ENCODE measurements around the gene IGFBP7. TPM values are rescaled to one million over a fixed set of nuclear protein-coding genes. Genes with fewer than 3 reads are reported as not detected.
A peak's percentile ranks its signal among the peaks of the same experiment; 100 is the strongest.
"Not testable (repeated sequence)": the region's sequence is repeated elsewhere in the genome, so short reads cannot be mapped to it uniquely, and the experiment has no call there.

The IGFBP7 gene
- total and polyA plus RNA-seq, 4 experiments from 2014 or later, result not detected

- CTCF ChIA-PET (ENCODE audit: partially characterized antibody), result interaction anchor here (1.2 kb wide), 1 partner anchor 11 kb away, joined by 3 read pairs; no protein-coding TSS in a partner anchor
- H3K27ac ChIP-seq (ENCODE audit: low read depth, low read length); POLR2A ChIA-PET (ENCODE audit: partially characterized antibody); H3K4me3 ChIP-seq (ENCODE audit: low read length in 2 of 2); H3K36me3 Mint-ChIP-seq; H3K27me3 ChIP-seq (ENCODE audit: insufficient read depth, low read length); intact Hi-C loops (cut with micrococcal nuclease); H3K4me1 Mint-ChIP-seq; H3K36me3 ChIP-seq (ENCODE audit: insufficient read depth, low read length); H3K9me3 Mint-ChIP-seq; DNase-seq; H3K9me3 ChIP-seq (ENCODE audit: control insufficient read depth in 1 of 2, low read length in 2 of 2); H3K27ac Mint-ChIP-seq; H3K4me1 ChIP-seq (ENCODE audit: insufficient read depth, low read length); H3K4me3 Mint-ChIP-seq: not testable (repeated sequence)
- H3K27me3 Mint-ChIP-seq, result peaks cover 16 to 17% of the 10 kb centered on the region in 2 donors
Observed at GRCh38 chr4:57047046-57047445, 63.1 kb downstream of the IGFBP7 start.

GRCh38 chr4:57044996-57045395, 65.2 kb downstream of the IGFBP7 start:
- peaks cover 0 to 6% (median 2%) of the 10 kb centered on the region in 8 donors for H3K9me3 Mint-ChIP-seq
- intact Hi-C loops (cut with micrococcal nuclease), result no loop called here
- ChIA-PET POLR2A (ENCODE audit: partially characterized antibody) (no interaction called here), CTCF (ENCODE audit: partially characterized antibody) (interaction anchor here (0.6 kb wide), 1 partner anchor 10 kb away, joined by 3 read pairs; no protein-coding TSS in a partner anchor)
- Histone ChIP-seq H3K27me3 (ENCODE audit: insufficient read depth, low read length) (no peaks in the 10 kb centered on the region), H3K27ac (ENCODE audit: low read depth, low read length) (no peak overlapping the region), H3K36me3 (ENCODE audit: insufficient read depth, low read length) (no peaks in the 10 kb centered on the region), H3K4me1 (ENCODE audit: insufficient read depth, low read length) (no peaks in the 10 kb centered on the region), H3K9me3 (ENCODE audit: control insufficient read depth in 1 of 2, low read length in 2 of 2) (no peaks in the 10 kb centered on the region), H3K4me3 (ENCODE audit: low read length in 2 of 2) (no peak overlapping the region)
- no peak overlapping the region for H3K4me3 Mint-ChIP-seq
- peaks cover 9 to 11% of the 10 kb centered on the region in 2 donors for H3K27me3 Mint-ChIP-seq
- H3K36me3 Mint-ChIP-seq, result peaks cover 0 to 6% of the 10 kb centered on the region in 2 donors
- no peak for DNase-seq
- H3K27ac Mint-ChIP-seq, result no peak overlapping the region
- no peaks in the 10 kb centered on the region for H3K4me1 Mint-ChIP-seq

- ChIA-PET POLR2A (ENCODE audit: partially characterized antibody) (no interaction called here), CTCF (ENCODE audit: partially characterized antibody) (no interaction called here)
- Histone ChIP-seq H3K4me3 (ENCODE audit: low read length in 2 of 2) (no peak overlapping the region), H3K9me3 (ENCODE audit: control insufficient read depth in 1 of 2, low read length in 2 of 2) (no peaks in the 10 kb centered on the region), H3K4me1 (ENCODE audit: insufficient read depth, low read length) (no peaks in the 10 kb centered on the region), H3K27me3 (ENCODE audit: insufficient read depth, low read length) (no peaks in the 10 kb centered on the region), H3K27ac (ENCODE audit: low read depth, low read length) (no peak overlapping the region), H3K36me3 (ENCODE audit: insufficient read depth, low read length) (no peaks in the 10 kb centered on the region)
- H3K27ac Mint-ChIP-seq, result peak overlapping the region in 1 of 7 donors; percentile 44
- H3K4me3 Mint-ChIP-seq, result no peak overlapping the region
- intact Hi-C loops (cut with micrococcal nuclease), result no loop called here
- peaks cover 0 to 6% (median 2%) of the 10 kb centered on the region in 8 donors for H3K9me3 Mint-ChIP-seq
- H3K4me1 Mint-ChIP-seq, result no peaks in the 10 kb centered on the region
- H3K27me3 Mint-ChIP-seq, result peaks cover 7 to 13% of the 10 kb centered on the region in 2 donors
- H3K36me3 Mint-ChIP-seq, result peaks cover 0 to 6% of the 10 kb centered on the region in 2 donors
- DNase-seq, result no peak
Observed at GRCh38 chr4:57044279-57044678, 65.9 kb downstream of the IGFBP7 start.

GRCh38 chr4:57043347-57044251, 66.6 kb downstream of the IGFBP7 start:
- Histone ChIP-seq H3K27ac (ENCODE audit: low read depth, low read length) (no peak overlapping the region), H3K4me3 (ENCODE audit: low read length in 2 of 2) (no peak overlapping the region), H3K36me3 (ENCODE audit: insufficient read depth, low read length) (no peaks in the 10 kb centered on the region), H3K9me3 (ENCODE audit: control insufficient read depth in 1 of 2, low read length in 2 of 2) (no peaks in the 10 kb centered on the region), H3K27me3 (ENCODE audit: insufficient read depth, low read length) (no peaks in the 10 kb centered on the region), H3K4me1 (ENCODE audit: insufficient read depth, low read length) (no peaks in the 10 kb centered on the region)
- DNase-seq, result no peak
- intact Hi-C loops (cut with micrococcal nuclease), result no loop called here
- ChIA-PET CTCF (ENCODE audit: partially characterized antibody) (no interaction called here), POLR2A (ENCODE audit: partially characterized antibody) (no interaction called here)
- Mint-ChIP-seq H3K36me3 (peaks cover 0 to 6% of the 10 kb centered on the region in 2 donors), H3K9me3 (peaks cover 0 to 6% (median 2%) of the 10 kb centered on the region in 8 donors), H3K27me3 (peaks cover 6 to 17% of the 10 kb centered on the region in 2 donors), H3K4me1 (no peaks in the 10 kb centered on the region), H3K27ac (peak overlapping the region in 1 of 7 donors; percentile 44), H3K4me3 (no peak overlapping the region)

- Mint-ChIP-seq H3K4me1 (peaks cover 0 to 1% (median 0%) of the 10 kb centered on the region in 4 donors), H3K36me3 (peaks cover 0 to 6% of the 10 kb centered on the region in 2 donors), H3K27ac (no peak overlapping the region), H3K27me3 (peaks cover 10 to 17% of the 10 kb centered on the region in 2 donors), H3K9me3 (peaks cover 0 to 6% (median 2%) of the 10 kb centered on the region in 8 donors), H3K4me3 (no peak overlapping the region)
- POLR2A ChIA-PET (ENCODE audit: partially characterized antibody), result no interaction called here
- Histone ChIP-seq H3K27me3 (ENCODE audit: insufficient read depth, low read length) (no peaks in the 10 kb centered on the region), H3K9me3 (ENCODE audit: control insufficient read depth in 1 of 2, low read length in 2 of 2) (no peaks in the 10 kb centered on the region), H3K36me3 (ENCODE audit: insufficient read depth, low read length) (no peaks in the 10 kb centered on the region), H3K27ac (ENCODE audit: low read depth, low read length) (no peak overlapping the region), H3K4me1 (ENCODE audit: insufficient read depth, low read length) (no peaks in the 10 kb centered on the region), H3K4me3 (ENCODE audit: low read length in 2 of 2) (no peak overlapping the region)
- intact Hi-C loops (cut with micrococcal nuclease), result no loop called here
- CTCF ChIA-PET (ENCODE audit: partially characterized antibody), result no interaction called here
- DNase-seq, result no peak
Observed at GRCh38 chr4:57042711-57043169, 67.4 kb downstream of the IGFBP7 start.

GRCh38 chr4:57041020-57041419, 69.2 kb downstream of the IGFBP7 start:
- no peak overlapping the region for H3K27ac Mint-ChIP-seq
- H3K9me3 Mint-ChIP-seq, result no peaks in the 10 kb centered on the region
- Histone ChIP-seq H3K9me3 (ENCODE audit: control insufficient read depth in 1 of 2, low read length in 2 of 2) (no peaks in the 10 kb centered on the region), H3K27ac (ENCODE audit: low read depth, low read length) (no peak overlapping the region), H3K4me3 (ENCODE audit: low read length in 2 of 2) (no peak overlapping the region), H3K36me3 (ENCODE audit: insufficient read depth, low read length) (no peaks in the 10 kb centered on the region), H3K4me1 (ENCODE audit: insufficient read depth, low read length) (no peaks in the 10 kb centered on the region), H3K27me3 (ENCODE audit: insufficient read depth, low read length) (no peaks in the 10 kb centered on the region)
- H3K4me3 Mint-ChIP-seq, result no peak overlapping the region
- peaks cover 8 to 15% of the 10 kb centered on the region in 2 donors for H3K27me3 Mint-ChIP-seq
- DNase-seq, result no peak
- ChIA-PET POLR2A (ENCODE audit: partially characterized antibody) (no interaction called here), CTCF (ENCODE audit: partially characterized antibody) (no interaction called here)
- intact Hi-C loops (cut with micrococcal nuclease), result no loop called here
- no peaks in the 10 kb centered on the region for H3K36me3 Mint-ChIP-seq
- peaks cover 0 to 1% (median 0%) of the 10 kb centered on the region in 4 donors for H3K4me1 Mint-ChIP-seq

GRCh38 chr4:57040510-57040909, 69.7 kb downstream of the IGFBP7 start:
- Mint-ChIP-seq H3K36me3 (no peaks in the 10 kb centered on the region), H3K4me3 (no peak overlapping the region), H3K9me3 (no peaks in the 10 kb centered on the region), H3K27me3 (peaks cover 8 to 15% of the 10 kb centered on the region in 2 donors), H3K4me1 (peaks cover 0 to 1% (median 0%) of the 10 kb centered on the region in 4 donors), H3K27ac (no peak overlapping the region)
- Histone ChIP-seq H3K27ac (ENCODE audit: low read depth, low read length) (no peak overlapping the region), H3K9me3 (ENCODE audit: control insufficient read depth in 1 of 2, low read length in 2 of 2) (no peaks in the 10 kb centered on the region), H3K36me3 (ENCODE audit: insufficient read depth, low read length) (no peaks in the 10 kb centered on the region), H3K4me1 (ENCODE audit: insufficient read depth, low read length) (no peaks in the 10 kb centered on the region), H3K4me3 (ENCODE audit: low read length in 2 of 2) (no peak overlapping the region), H3K27me3 (ENCODE audit: insufficient read depth, low read length) (no peaks in the 10 kb centered on the region)
- DNase-seq, result no peak
- intact Hi-C loops (cut with micrococcal nuclease), result no loop called here
- ChIA-PET POLR2A (ENCODE audit: partially characterized antibody) (no interaction called here), CTCF (ENCODE audit: partially characterized antibody) (no interaction called here)

Data from CD4-positive, alpha-beta memory T cell (primary cell).